Measurements from ENCODE around the gene ZNF471.
A peak's percentile ranks its signal among the peaks of the same experiment; 100 is the strongest.

Gene ZNF471

GRCh38 chr19:56507446-56508289, at the start of gene ZNF471:
Gene ZNF471 (plus strand): TSS chr19:56507855. CDS start chr19:56511572, 3,717 bp downstream.
- no peak within 1 kb of the TSS for H3K4me3 Mint-ChIP-seq
- peaks cover 6% of the 10 kb centered on the region for H3K27me3 Mint-ChIP-seq
- CTCF ChIA-PET: no interaction called here
- peaks cover 3% of the 10 kb centered on the region for H3K36me3 Mint-ChIP-seq
- H3K9me3 Mint-ChIP-seq: peaks cover 16% of the 10 kb centered on the region
- DNase-seq: peak; percentile 83
- H3K27ac Mint-ChIP-seq: peak within 1 kb of the TSS; percentile 56
- peaks cover 5% of the 10 kb centered on the region for H3K4me1 Mint-ChIP-seq

GRCh38 chr19:56474308-56474707, 33.3 kb upstream of the ZNF471 start:
- no peak for DNase-seq
- Mint-ChIP-seq H3K4me3 (no peak overlapping the region), H3K9me3 (peaks cover 73% of the 10 kb centered on the region), H3K27ac (no peak overlapping the region), H3K27me3 (peaks cover 14% of the 10 kb centered on the region), H3K4me1 (peaks cover 13% of the 10 kb centered on the region), H3K36me3 (peaks cover 19% of the 10 kb centered on the region)
- CTCF ChIA-PET: no interaction called here

GRCh38 chr19:56476093-56476492, 31.6 kb upstream of the ZNF471 start:
- no peak for DNase-seq
- peaks cover 14% of the 10 kb centered on the region for H3K27me3 Mint-ChIP-seq
- peaks cover 13% of the 10 kb centered on the region for H3K4me1 Mint-ChIP-seq
- H3K27ac Mint-ChIP-seq: no peak overlapping the region
- H3K4me3 Mint-ChIP-seq: no peak overlapping the region
- H3K9me3 Mint-ChIP-seq: peaks cover 71% of the 10 kb centered on the region
- CTCF ChIA-PET: no interaction called here
- peaks cover 20% of the 10 kb centered on the region for H3K36me3 Mint-ChIP-seq

- Mint-ChIP-seq H3K9me3 (peaks cover 68% of the 10 kb centered on the region), H3K27ac (peak within 1 kb of the TSS; percentile 73), H3K27me3 (peaks cover 14% of the 10 kb centered on the region), H3K4me3 (peak within 1 kb of the TSS; percentile 78), H3K36me3 (peaks cover 20% of the 10 kb centered on the region), H3K4me1 (peaks cover 13% of the 10 kb centered on the region)
- CTCF ChIA-PET: no interaction called here
- peak; percentile 26 for DNase-seq
These were observed 30.8 kb upstream of the ZNF471 start, which contains the start of gene ZNF667 for GRCh38 chr19:56476651-56477428. Gene ZNF667 (minus strand): TSS chr19:56477345. CDS start chr19:56462370, 14,975 bp downstream.

- Mint-ChIP-seq H3K36me3 (peaks cover 20% of the 10 kb centered on the region), H3K4me1 (peaks cover 13% of the 10 kb centered on the region), H3K9me3 (peaks cover 65% of the 10 kb centered on the region), H3K27me3 (peaks cover 14% of the 10 kb centered on the region), H3K4me3 (peak overlapping the region; percentile 78), H3K27ac (peak overlapping the region; percentile 73)
- CTCF ChIA-PET: no interaction called here
- DNase-seq: peak; percentile 56
These were observed 30.0 kb upstream of the ZNF471 start for GRCh38 chr19:56477429-56478338.

- no peaks in the 10 kb centered on the region for H3K27me3 Mint-ChIP-seq
- H3K36me3 Mint-ChIP-seq: no peaks in the 10 kb centered on the region
- no peak for DNase-seq
- H3K27ac Mint-ChIP-seq: no peak overlapping the region
- H3K4me1 Mint-ChIP-seq: no peaks in the 10 kb centered on the region
- no peak overlapping the region for H3K4me3 Mint-ChIP-seq
- H3K9me3 Mint-ChIP-seq: peaks cover 75% of the 10 kb centered on the region
- CTCF ChIA-PET: no interaction called here
These were observed 16.3 kb upstream of the ZNF471 start for GRCh38 chr19:56491399-56491798.

GRCh38 chr19:56504581-56504980, 3.1 kb upstream of the ZNF471 start:
- DNase-seq: no peak
- Mint-ChIP-seq H3K27me3 (peaks cover 6% of the 10 kb centered on the region), H3K27ac (no peak overlapping the region), H3K4me3 (no peak overlapping the region), H3K4me1 (peaks cover 5% of the 10 kb centered on the region), H3K36me3 (peaks cover 3% of the 10 kb centered on the region), H3K9me3 (peaks cover 33% of the 10 kb centered on the region)
- CTCF ChIA-PET: no interaction called here

GRCh38 chr19:56508290-56508778, 679 bp downstream of the ZNF471 start:
- no peak for DNase-seq
- peaks cover 16% of the 10 kb centered on the region for H3K9me3 Mint-ChIP-seq

GRCh38 chr19:56525214-56525860, 17.7 kb downstream of the ZNF471 start:
- Mint-ChIP-seq H3K4me3 (no peak overlapping the region), H3K27ac (no peak overlapping the region), H3K9me3 (peaks cover 73% of the 10 kb centered on the region), H3K27me3 (no peaks in the 10 kb centered on the region), H3K4me1 (no peaks in the 10 kb centered on the region), H3K36me3 (peaks cover 7% of the 10 kb centered on the region)
- no peak for DNase-seq
- CTCF ChIA-PET: no interaction called here

More at GRCh38 chr19:56508290-56508778, 679 bp downstream of the ZNF471 start:
- Mint-ChIP-seq H3K27me3 (peaks cover 6% of the 10 kb centered on the region), H3K4me3 (no peak overlapping the region), H3K36me3 (peaks cover 3% of the 10 kb centered on the region), H3K4me1 (peaks cover 5% of the 10 kb centered on the region), H3K27ac (no peak overlapping the region)
- CTCF ChIA-PET: no interaction called here

- peak overlapping the region; percentile 97 for H3K27ac Mint-ChIP-seq
- H3K27me3 Mint-ChIP-seq: no peaks in the 10 kb centered on the region
- no peak for DNase-seq
- H3K36me3 Mint-ChIP-seq: peaks cover 33% of the 10 kb centered on the region
- CTCF ChIA-PET: no interaction called here
- H3K4me1 Mint-ChIP-seq: peaks cover 19% of the 10 kb centered on the region
- H3K9me3 Mint-ChIP-seq: peaks cover 75% of the 10 kb centered on the region
- H3K4me3 Mint-ChIP-seq: peak overlapping the region; percentile 83
These were observed 29.8 kb downstream of the ZNF471 start for GRCh38 chr19:56537442-56537841.

- Mint-ChIP-seq H3K4me1 (peaks cover 19% of the 10 kb centered on the region), H3K9me3 (peaks cover 70% of the 10 kb centered on the region), H3K4me3 (peak overlapping the region; percentile 83), H3K36me3 (peaks cover 34% of the 10 kb centered on the region), H3K27ac (peak overlapping the region; percentile 97), H3K27me3 (no peaks in the 10 kb centered on the region)
- peak; percentile 91 for DNase-seq
- CTCF ChIA-PET: no interaction called here
These were observed 30.7 kb downstream of the ZNF471 start for GRCh38 chr19:56538254-56538760.

- Mint-ChIP-seq H3K27me3 (no peaks in the 10 kb centered on the region), H3K9me3 (peaks cover 67% of the 10 kb centered on the region), H3K36me3 (peaks cover 34% of the 10 kb centered on the region), H3K27ac (peak within 1 kb of the TSS; percentile 97), H3K4me1 (peaks cover 19% of the 10 kb centered on the region), H3K4me3 (peak within 1 kb of the TSS; percentile 83)
- CTCF ChIA-PET: no interaction called here
- DNase-seq: peak; percentile 77
These were observed 31.2 kb downstream of the ZNF471 start, which contains the start of gene ZFP28 for GRCh38 chr19:56538761-56539263. Gene ZFP28 (plus strand): TSS chr19:56538948. CDS start chr19:56539019, 71 bp downstream.

GRCh38 chr19:56543776-56544175, 36.1 kb downstream of the ZNF471 start:
- Mint-ChIP-seq H3K27ac (no peak overlapping the region), H3K9me3 (peaks cover 59% of the 10 kb centered on the region), H3K27me3 (no peaks in the 10 kb centered on the region), H3K4me3 (no peak overlapping the region), H3K4me1 (peaks cover 9% of the 10 kb centered on the region), H3K36me3 (peaks cover 35% of the 10 kb centered on the region)
- DNase-seq: no peak
- CTCF ChIA-PET: no interaction called here

All from activated naive CD4-positive, alpha-beta T cell treated with anti-CD3 and anti-CD28 coated beads, Interleukin-2, amount 10 ng/mL, durations not matched to agents 7 days and 5 days (primary cell).